Measurements from ENCODE around the gene RAMP1.

DNA sequence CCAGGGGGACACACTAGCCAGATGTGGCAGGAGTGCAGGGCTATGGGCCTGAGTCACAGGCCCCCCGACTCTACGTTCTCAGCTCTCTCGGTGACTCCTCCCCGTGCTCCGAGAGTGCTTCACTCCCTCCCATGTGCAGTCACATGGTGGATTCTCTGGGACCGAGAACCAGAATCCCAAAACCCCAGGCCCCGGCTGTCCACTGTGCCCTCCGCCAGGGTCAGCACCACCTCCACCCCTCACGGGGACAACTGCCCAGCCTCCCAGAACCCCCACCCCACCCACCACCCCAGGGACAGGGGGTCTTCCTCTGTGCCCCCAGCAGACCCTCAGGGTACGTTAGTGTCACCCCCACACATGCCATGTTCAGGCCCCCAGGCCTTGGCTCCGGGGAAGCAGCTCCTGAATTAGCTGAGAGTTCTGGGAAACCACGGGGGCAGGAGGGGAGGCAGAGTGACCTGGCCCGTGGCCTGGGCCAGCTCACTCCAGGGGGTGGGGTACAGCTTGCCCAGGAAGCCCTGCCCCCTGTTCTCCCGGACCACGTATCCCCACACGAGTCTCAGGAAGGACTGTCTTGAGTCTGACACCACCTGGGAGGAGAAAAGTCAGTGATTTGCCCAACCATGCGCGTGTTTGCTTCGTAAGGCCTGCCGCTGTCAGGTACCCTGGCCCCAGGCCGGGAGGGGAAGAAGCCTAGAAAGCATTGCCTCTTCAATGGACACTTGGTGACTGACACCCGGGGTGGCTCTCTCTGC is 4.4 kb downstream of the RAMP1 start:
- TF ChIP-seq POLR2A (IDR thresholded peaks at IDR 0.05) = no peak
- TF ChIP-seq, protein P1, sequence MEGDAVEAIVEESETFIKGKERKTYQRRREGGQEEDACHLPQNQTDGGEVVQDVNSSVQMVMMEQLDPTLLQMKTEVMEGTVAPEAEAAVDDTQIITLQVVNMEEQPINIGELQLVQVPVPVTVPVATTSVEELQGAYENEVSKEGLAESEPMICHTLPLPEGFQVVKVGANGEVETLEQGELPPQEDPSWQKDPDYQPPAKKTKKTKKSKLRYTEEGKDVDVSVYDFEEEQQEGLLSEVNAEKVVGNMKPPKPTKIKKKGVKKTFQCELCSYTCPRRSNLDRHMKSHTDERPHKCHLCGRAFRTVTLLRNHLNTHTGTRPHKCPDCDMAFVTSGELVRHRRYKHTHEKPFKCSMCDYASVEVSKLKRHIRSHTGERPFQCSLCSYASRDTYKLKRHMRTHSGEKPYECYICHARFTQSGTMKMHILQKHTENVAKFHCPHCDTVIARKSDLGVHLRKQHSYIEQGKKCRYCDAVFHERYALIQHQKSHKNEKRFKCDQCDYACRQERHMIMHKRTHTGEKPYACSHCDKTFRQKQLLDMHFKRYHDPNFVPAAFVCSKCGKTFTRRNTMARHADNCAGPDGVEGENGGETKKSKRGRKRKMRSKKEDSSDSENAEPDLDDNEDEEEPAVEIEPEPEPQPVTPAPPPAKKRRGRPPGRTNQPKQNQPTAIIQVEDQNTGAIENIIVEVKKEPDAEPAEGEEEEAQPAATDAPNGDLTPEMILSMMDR (IDR thresholded peaks at IDR 0.05 in 4 of 5, conservative IDR thresholded peaks at IDR 0.05 in 1 of 5) = no peak
